WTC11 (cell line): ENCODE results near the gene RHCG.

ENCODE experiments used
- MYBL2 ChIP-seq: sonication (generic); formaldehyde crosslinking; IDR thresholded peaks from 2 replicates; pipeline ENCODE4 v1.8.1; 2023; ENCODE audit warnings: mild to moderate bottlenecking, moderate library complexity, missing genetic modification reagents
- TF ChIP-seq, protein P1 (sequence below): fragments of 200-600 bp; IDR thresholded peaks from 2 replicates; pipeline ENCODE4 v1.8.0; 2022; ENCODE audit warnings: antibody characterized with exemption

DNA sequence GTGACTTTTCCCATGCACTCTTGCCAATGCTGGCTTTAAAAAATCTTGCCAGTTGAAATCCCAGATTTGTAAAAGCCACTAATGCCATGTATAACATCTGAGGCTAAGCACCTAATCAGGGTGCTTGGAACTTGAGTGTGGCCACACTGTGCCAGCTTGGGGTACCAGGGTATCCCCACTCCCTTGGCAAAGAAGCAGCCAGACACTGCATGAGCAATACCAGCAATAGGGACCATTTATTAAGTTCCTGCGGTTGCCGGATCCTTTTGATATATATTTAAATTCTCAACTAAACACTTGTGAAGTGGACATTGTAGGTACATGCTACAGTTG, 2.2 kb upstream of the RHCG start:
- TF ChIP-seq, protein P1, sequence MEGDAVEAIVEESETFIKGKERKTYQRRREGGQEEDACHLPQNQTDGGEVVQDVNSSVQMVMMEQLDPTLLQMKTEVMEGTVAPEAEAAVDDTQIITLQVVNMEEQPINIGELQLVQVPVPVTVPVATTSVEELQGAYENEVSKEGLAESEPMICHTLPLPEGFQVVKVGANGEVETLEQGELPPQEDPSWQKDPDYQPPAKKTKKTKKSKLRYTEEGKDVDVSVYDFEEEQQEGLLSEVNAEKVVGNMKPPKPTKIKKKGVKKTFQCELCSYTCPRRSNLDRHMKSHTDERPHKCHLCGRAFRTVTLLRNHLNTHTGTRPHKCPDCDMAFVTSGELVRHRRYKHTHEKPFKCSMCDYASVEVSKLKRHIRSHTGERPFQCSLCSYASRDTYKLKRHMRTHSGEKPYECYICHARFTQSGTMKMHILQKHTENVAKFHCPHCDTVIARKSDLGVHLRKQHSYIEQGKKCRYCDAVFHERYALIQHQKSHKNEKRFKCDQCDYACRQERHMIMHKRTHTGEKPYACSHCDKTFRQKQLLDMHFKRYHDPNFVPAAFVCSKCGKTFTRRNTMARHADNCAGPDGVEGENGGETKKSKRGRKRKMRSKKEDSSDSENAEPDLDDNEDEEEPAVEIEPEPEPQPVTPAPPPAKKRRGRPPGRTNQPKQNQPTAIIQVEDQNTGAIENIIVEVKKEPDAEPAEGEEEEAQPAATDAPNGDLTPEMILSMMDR = no peak
- TF ChIP-seq MYBL2 = no peak
